Esophagus (tissue), 2 donors: ENCODE results near the gene DUS1L. TPM values are rescaled to one million over a fixed set of nuclear protein-coding genes. Genes with fewer than 3 reads are reported as not detected.

Source experiments
- H3K27ac ChIP-seq, 2 donors: one replicate each; pipeline ENCODE4 v1.5.1; 2013; ENCODE audit warnings: low read depth in 2 of 2, mild to moderate bottlenecking in 2 of 2, inconsistent platforms in 1 of 2, low read length in 1 of 2, moderate library complexity in 1 of 2
- H3K27me3 ChIP-seq, 2 donors: one replicate each; pipeline ENCODE4 v1.6.1; 2013; ENCODE audit warnings: low read length in 2 of 2, control low read depth in 1 of 2, mild to moderate bottlenecking in 1 of 2; ENCODE audit not compliant: insufficient read depth in 2 of 2, control insufficient read depth in 1 of 2
- H3K36me3 ChIP-seq, 2 donors: one replicate each; pipeline ENCODE4 v1.6.1; 2013; ENCODE audit warnings: low read length in 1 of 2; ENCODE audit not compliant: control insufficient read depth in 2 of 2, insufficient read depth in 2 of 2
- H3K4me1 ChIP-seq, 2 donors: one replicate each; pipeline ENCODE4 v1.6.1; 2013; ENCODE audit warnings: low read length in 1 of 2; ENCODE audit not compliant: control insufficient read depth in 2 of 2, insufficient read depth in 2 of 2
- H3K4me3 ChIP-seq, 2 donors: one replicate each; pipeline ENCODE4 v1.5.1; 2013; ENCODE audit warnings: low read length in 2 of 2, mild to moderate bottlenecking in 2 of 2, low read depth in 1 of 2, moderate library complexity in 1 of 2
- H3K9me3 ChIP-seq, 2 donors: one replicate each; pipeline ENCODE4 v1.6.1; 2013; ENCODE audit warnings: mild to moderate bottlenecking in 2 of 2, low read depth in 1 of 2, low read length in 1 of 2, moderate library complexity in 1 of 2; ENCODE audit not compliant: control insufficient read depth in 2 of 2, insufficient read depth in 1 of 2
- WGBS, 2 donors: extraction: QIAGEN DNeasy Blood & Tissue Kit; methylation state at CpG; one replicate each; pipeline ENCODE4 v1.1.7; 2013; 5-methylcytosine and 5-hydroxymethylcytosine counted together
- polyA plus RNA-seq, 2 donors: library from polyadenylated mRNA; stranded (reverse); fragments of 200-250 nt; gene quantifications; one replicate each; pipeline ENCODE4 v1.2.3, GENCODE V29; 2013
- donor health status: healthy with polysubstance abuse.
- donor health status: Bipolar disorder and iron deficiency.

DUS1L gene
- polyA plus RNA-seq, 2 donors = 118 to 182 TPM

DNA sequence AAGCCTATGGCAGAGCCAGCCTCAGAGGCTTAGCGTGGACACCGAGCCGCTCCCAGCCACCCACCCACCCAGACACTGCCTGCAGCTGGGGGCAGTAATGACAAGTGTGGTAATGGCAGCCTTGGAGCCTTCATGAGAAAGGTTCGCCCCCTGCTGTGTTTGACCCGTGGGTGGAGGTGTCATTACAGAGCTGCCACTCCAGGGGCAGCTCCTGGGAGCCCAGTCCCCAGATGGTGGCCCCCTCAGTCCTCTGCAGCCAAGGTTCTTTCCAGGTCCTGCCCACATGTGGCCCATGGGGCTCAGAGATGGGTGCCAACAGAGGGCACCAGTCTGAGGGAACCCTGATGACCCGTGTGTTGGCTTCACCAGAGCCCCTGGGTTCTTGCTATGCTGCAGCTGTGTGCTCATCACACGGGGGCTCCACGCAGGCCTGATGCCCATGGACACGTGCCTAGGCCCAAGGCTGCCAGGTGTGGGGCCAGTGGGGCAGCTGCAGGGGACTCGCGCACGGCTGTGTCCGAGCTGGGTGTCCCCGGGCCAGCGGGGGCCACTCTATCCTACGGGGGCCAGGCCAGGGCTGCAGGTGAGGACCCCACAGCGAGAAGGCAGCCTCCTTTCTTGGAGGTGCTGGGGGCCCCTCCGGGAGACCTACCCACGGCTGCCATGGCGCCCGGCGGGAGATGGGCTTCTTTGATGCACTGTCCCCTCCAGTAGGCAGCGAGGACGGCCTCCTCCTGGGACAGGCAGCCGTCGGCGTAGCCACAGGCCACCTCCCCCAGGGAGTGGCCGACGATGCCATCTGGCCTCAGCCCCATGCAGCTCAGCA is 24.3 kb upstream of the DUS1L start:
- Histone ChIP-seq H3K9me3 (peaks cover 0 to 2% of the 10 kb centered on the region in 2 donors), H3K4me3 (no peak overlapping the region), H3K27ac (no peak overlapping the region), H3K36me3 (peaks cover 44 to 93% of the 10 kb centered on the region in 2 donors), H3K27me3 (no peaks in the 10 kb centered on the region), H3K4me1 (no peaks in the 10 kb centered on the region)
- 90 to 91% methylated on average over 20 to 29 of the region's 29 CpGs for WGBS, 2 donors

- no peaks in the 10 kb centered on the region for H3K27me3 ChIP-seq
- no peak overlapping the region for H3K27ac ChIP-seq
- H3K9me3 ChIP-seq = peaks cover 0 to 2% of the 10 kb centered on the region in 2 donors
- H3K36me3 ChIP-seq = peaks cover 44 to 97% of the 10 kb centered on the region in 2 donors
- no peak overlapping the region for H3K4me3 ChIP-seq
- no peaks in the 10 kb centered on the region for H3K4me1 ChIP-seq
- WGBS, 2 donors = 87 to 92% methylated on average over 47 of the region's 47 CpGs
Measured at GRCh38 chr17:82088838-82089722, 23.5 kb upstream of the DUS1L start.

- 95 to 96% methylated on average over 48 of the region's 48 CpGs for WGBS, 2 donors
- no peaks in the 10 kb centered on the region for H3K27me3 ChIP-seq
- H3K4me1 ChIP-seq = no peaks in the 10 kb centered on the region
- H3K9me3 ChIP-seq = peaks cover 0 to 2% of the 10 kb centered on the region in 2 donors
- H3K36me3 ChIP-seq = peaks cover 45 to 99% of the 10 kb centered on the region in 2 donors
- H3K27ac ChIP-seq = no peak overlapping the region
- no peak overlapping the region for H3K4me3 ChIP-seq
Measured at GRCh38 chr17:82087961-82088837, 22.6 kb upstream of the DUS1L start.

DNA sequence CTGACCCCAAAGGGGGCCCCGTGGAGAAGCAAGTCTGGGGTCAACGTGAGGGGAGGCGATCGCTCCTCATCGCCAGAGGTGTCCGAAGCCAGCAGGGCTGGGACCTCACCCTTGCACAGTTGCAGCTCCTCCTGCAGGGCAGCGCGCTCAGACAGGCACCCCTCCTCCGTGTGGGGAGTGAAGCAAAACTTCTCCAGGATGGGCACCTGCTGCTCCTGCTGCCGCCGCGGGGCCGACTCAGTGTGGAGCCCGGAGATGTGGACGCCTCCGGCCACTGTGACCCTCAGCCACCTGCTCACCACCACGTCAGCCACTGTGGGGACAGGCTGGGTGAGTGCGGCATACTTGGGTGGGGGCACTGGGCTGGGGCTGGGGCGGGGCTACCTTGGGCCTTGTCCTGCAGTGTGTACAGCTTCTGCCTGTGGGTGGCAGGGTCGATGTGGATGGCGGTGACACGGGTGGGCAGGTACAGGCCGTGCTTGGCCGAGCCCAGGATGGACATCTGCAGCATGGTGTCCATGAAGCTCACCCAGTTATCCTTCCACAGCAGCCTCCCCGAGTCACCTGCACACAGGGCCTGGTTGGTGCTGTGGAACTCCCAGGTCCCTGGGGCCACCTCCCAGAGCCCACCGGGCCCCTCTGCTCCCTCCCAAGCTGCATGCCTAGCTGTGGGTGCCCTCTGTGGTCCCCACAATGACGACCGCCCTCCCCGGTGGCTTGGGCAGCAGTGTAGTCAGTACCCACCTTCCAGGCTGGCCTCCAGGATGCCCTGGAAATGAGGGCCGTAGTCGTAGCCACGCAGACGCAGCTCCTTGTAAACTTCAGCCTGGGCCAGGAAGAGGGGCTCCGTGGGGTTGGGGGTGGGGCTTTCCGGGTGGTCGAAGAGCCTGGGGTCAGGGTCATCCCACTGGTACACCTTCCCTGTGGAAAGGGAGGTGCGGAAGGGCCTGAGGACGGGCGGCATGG is 21.6 kb upstream of the DUS1L start:
- peaks cover 46 to 99% of the 10 kb centered on the region in 2 donors for H3K36me3 ChIP-seq
- no peaks in the 10 kb centered on the region for H3K4me1 ChIP-seq
- H3K9me3 ChIP-seq = peaks cover 0 to 2% of the 10 kb centered on the region in 2 donors
- H3K27me3 ChIP-seq = no peaks in the 10 kb centered on the region
- H3K4me3 ChIP-seq = no peak overlapping the region
- H3K27ac ChIP-seq = no peak overlapping the region
- 89 to 94% methylated on average over 38 to 39 of the region's 39 CpGs for WGBS, 2 donors

DNA sequence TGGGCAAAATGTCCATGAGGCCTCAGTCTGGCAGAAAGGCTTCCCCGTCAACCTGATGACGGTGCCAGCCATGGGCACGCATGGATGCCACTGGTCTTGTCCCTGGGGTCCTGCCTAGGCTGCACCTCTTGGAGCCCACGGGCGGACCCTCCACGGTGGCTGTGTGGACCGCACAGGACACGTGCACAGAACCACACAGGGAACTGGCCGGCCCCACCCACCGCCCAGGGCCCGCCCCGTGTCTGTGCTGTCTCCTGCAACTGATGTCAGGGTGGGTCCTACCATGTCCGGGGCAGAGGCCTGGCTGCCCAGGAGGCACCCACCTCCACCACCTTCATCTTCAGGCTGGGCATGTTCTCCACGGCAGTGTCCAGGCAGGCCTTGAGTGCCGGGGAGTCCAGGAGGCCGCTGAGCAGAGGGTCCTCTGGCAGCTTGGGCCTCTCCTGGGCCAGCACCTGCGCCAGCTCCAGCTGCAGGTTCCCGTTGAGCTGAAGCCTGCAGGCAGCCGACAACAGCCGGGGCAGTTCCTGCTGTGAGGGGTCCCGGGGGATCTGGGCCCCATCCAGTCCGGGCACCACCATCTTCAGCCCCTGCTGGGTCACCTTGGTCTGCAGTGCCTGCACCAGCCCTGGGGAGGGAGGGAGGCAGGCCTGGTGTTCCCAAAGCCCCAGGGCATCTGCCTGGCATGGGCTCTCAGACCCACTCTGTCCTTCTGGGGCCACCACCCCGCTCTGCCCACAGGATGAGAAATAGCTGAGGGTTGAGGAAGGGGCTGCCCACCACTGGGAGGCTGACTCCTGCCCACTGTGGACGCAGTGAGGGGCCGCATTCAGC is 20.5 kb upstream of the DUS1L start:
- WGBS, 2 donors = 90 to 92% methylated on average over 25 of the region's 25 CpGs
- Histone ChIP-seq H3K4me1 (no peaks in the 10 kb centered on the region), H3K27me3 (no peaks in the 10 kb centered on the region), H3K27ac (no peak overlapping the region), H3K4me3 (no peak overlapping the region), H3K9me3 (peaks cover 0 to 2% of the 10 kb centered on the region in 2 donors), H3K36me3 (peaks cover 40 to 98% of the 10 kb centered on the region in 2 donors)

GRCh38 chr17:82085031-82085861 is 19.6 kb upstream of the DUS1L start:
- H3K4me1 ChIP-seq = no peaks in the 10 kb centered on the region
- H3K9me3 ChIP-seq = no peaks in the 10 kb centered on the region
- H3K27me3 ChIP-seq = no peaks in the 10 kb centered on the region
- H3K36me3 ChIP-seq = peaks cover 45 to 99% of the 10 kb centered on the region in 2 donors
- WGBS, 2 donors = 83 to 90% methylated on average over 39 to 49 of the region's 49 CpGs
- H3K4me3 ChIP-seq = no peak overlapping the region
- H3K27ac ChIP-seq = no peak overlapping the region

DNA sequence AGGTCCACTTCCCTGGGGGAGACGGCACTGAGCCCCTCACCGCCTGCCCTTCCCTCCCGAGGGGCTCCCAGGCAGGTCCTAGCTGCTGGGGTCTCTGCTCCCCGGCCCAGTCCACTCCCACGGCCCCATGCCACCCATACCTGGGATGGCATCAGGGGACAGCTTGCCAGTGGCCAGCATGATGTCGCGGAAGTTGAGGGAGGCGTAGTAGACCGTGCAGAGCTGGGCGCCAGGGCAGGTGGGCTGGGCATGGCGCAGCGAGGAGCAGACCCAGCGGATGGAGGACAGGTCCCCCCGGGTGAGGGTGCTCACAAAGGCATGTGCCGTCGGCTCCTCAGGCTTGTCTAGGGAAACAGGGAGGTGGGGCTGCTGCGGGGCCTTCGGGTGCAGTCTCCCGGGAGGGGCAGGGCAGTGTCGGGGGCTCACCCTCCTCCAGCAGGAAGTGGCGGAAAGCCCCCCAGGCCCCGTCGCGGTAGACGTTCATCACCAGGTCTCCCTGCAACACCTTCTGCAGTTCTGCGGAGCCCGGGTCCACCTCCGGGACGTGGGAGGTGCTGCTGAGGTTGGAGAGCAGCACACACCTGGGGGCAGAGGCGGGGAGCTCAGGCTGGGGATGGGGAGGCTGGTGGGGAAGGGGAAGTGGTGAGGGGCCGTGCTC is 18.9 kb upstream of the DUS1L start:
- Histone ChIP-seq H3K27me3 (no peaks in the 10 kb centered on the region), H3K36me3 (peaks cover 45 to 97% of the 10 kb centered on the region in 2 donors), H3K27ac (no peak overlapping the region), H3K4me3 (no peak overlapping the region), H3K4me1 (no peaks in the 10 kb centered on the region), H3K9me3 (no peaks in the 10 kb centered on the region)
- 91 to 93% methylated on average over 31 of the region's 31 CpGs for WGBS, 2 donors
